ENCODE data around the gene CHMP4A. TPM values are rescaled to one million over a fixed set of nuclear protein-coding genes. Genes with fewer than 3 reads are reported as not detected.

Gene CHMP4A
- total RNA-seq, 1 donor from 2014 or later = 32.2 TPM

- TF ChIP-seq, protein P1, sequence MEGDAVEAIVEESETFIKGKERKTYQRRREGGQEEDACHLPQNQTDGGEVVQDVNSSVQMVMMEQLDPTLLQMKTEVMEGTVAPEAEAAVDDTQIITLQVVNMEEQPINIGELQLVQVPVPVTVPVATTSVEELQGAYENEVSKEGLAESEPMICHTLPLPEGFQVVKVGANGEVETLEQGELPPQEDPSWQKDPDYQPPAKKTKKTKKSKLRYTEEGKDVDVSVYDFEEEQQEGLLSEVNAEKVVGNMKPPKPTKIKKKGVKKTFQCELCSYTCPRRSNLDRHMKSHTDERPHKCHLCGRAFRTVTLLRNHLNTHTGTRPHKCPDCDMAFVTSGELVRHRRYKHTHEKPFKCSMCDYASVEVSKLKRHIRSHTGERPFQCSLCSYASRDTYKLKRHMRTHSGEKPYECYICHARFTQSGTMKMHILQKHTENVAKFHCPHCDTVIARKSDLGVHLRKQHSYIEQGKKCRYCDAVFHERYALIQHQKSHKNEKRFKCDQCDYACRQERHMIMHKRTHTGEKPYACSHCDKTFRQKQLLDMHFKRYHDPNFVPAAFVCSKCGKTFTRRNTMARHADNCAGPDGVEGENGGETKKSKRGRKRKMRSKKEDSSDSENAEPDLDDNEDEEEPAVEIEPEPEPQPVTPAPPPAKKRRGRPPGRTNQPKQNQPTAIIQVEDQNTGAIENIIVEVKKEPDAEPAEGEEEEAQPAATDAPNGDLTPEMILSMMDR (IDR thresholded peaks at IDR 0.05; ENCODE audit: insufficient read depth, low read depth, low read length) = no peak
- no peak for TF ChIP-seq EZH2 (IDR thresholded peaks at IDR 0.05; ENCODE audit: insufficient read depth, low read length)
- Histone ChIP-seq H3K9me3 (ENCODE audit: insufficient read depth, low read depth, low read length) (no peaks in the 10 kb centered on the region), H3K9ac (ENCODE audit: low read length) (peak overlapping the region; percentile 83), H3K79me2 (ENCODE audit: insufficient read depth, low read length) (peaks cover 39% of the 10 kb centered on the region), H3K4me1 (ENCODE audit: insufficient read depth, low read length) (peaks cover 14% of the 10 kb centered on the region), H3K4me2 (ENCODE audit: low read length) (peak overlapping the region; percentile 96), H4K20me1 (ENCODE audit: insufficient read depth, low read length) (peaks cover 30% of the 10 kb centered on the region), H3K27ac (ENCODE audit: low read depth, low read length) (no peak overlapping the region), H3K27me3 (ENCODE audit: insufficient read depth, low read length) (no peaks in the 10 kb centered on the region), H2AFZ (ENCODE audit: low read depth, low read length) (no peak overlapping the region), H3K36me3 (ENCODE audit: insufficient read depth, low read length) (peaks cover 26% of the 10 kb centered on the region), H3K4me3 (ENCODE audit: insufficient read depth, low read depth, low read length) (peak overlapping the region; percentile 83)
- Mint-ChIP-seq H3K9me3 (ENCODE audit: unreplicated experiment) (no peaks in the 10 kb centered on the region), H3K4me1 (ENCODE audit: low read depth, unreplicated experiment) (peaks cover 15% of the 10 kb centered on the region), H3K27me3 (ENCODE audit: low read depth, unreplicated experiment) (no peaks in the 10 kb centered on the region), H3K36me3 (ENCODE audit: low read depth, unreplicated experiment) (peaks cover 6% of the 10 kb centered on the region), H3K4me3 (ENCODE audit: unreplicated experiment) (peak overlapping the region; percentile 74), H3K27ac (ENCODE audit: unreplicated experiment) (peak overlapping the region; percentile 47)
- FAIRE-seq (no peak), DNase-seq (ENCODE audit: low read depth) (no peak)
Observed at GRCh38 chr14:24186831-24187538, 26.3 kb downstream of the CHMP4A start.

DNA sequence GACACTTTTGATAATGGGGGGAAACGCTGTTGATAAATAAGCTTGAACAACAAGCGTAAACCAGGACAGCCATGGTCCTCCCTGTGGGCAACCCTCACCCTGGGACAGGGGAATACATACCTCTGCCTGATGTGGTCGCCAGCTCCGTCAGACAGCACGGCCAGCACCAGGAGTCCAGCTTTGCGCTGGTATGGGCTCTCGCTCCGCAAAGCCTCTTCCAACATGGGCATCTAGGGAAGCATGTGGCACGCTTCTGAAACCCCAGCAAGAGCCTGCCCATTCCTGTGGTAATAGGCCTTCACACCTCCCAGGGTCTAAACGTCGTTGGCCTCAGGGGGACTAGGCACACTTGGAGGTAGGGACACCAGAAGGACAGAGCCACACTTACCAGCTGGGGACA is 27.5 kb downstream of the CHMP4A start:
- no peak overlapping the region for H3K27ac Mint-ChIP-seq (ENCODE audit: unreplicated experiment)
- Histone ChIP-seq H3K4me1 (ENCODE audit: insufficient read depth, low read length) (peaks cover 14% of the 10 kb centered on the region), H3K36me3 (ENCODE audit: insufficient read depth, low read length) (peaks cover 25% of the 10 kb centered on the region), H3K9me3 (ENCODE audit: insufficient read depth, low read depth, low read length) (no peaks in the 10 kb centered on the region), H3K27ac (ENCODE audit: low read depth, low read length) (no peak overlapping the region), H3K4me2 (ENCODE audit: low read length) (no peak overlapping the region), H2AFZ (ENCODE audit: low read depth, low read length) (no peak overlapping the region), H3K9ac (ENCODE audit: low read length) (no peak overlapping the region), H3K27me3 (ENCODE audit: insufficient read depth, low read length) (no peaks in the 10 kb centered on the region), H3K4me3 (ENCODE audit: insufficient read depth, low read depth, low read length) (no peak overlapping the region), H4K20me1 (ENCODE audit: insufficient read depth, low read length) (peaks cover 32% of the 10 kb centered on the region), H3K79me2 (ENCODE audit: insufficient read depth, low read length) (peaks cover 32% of the 10 kb centered on the region)
- peaks cover 12% of the 10 kb centered on the region for H3K36me3 Mint-ChIP-seq (ENCODE audit: low read depth, unreplicated experiment)
- H3K4me1 Mint-ChIP-seq (ENCODE audit: low read depth, unreplicated experiment) = peaks cover 15% of the 10 kb centered on the region
- TF ChIP-seq EZH2 (IDR thresholded peaks at IDR 0.05; ENCODE audit: insufficient read depth, low read length) = no peak
- TF ChIP-seq, protein P1 (IDR thresholded peaks at IDR 0.05; ENCODE audit: insufficient read depth, low read depth, low read length) = no peak
- FAIRE-seq (no peak), DNase-seq (ENCODE audit: low read depth) (no peak)
- H3K27me3 Mint-ChIP-seq (ENCODE audit: low read depth, unreplicated experiment) = no peaks in the 10 kb centered on the region
- no peaks in the 10 kb centered on the region for H3K9me3 Mint-ChIP-seq (ENCODE audit: unreplicated experiment)
- H3K4me3 Mint-ChIP-seq (ENCODE audit: unreplicated experiment) = no peak overlapping the region

DNA sequence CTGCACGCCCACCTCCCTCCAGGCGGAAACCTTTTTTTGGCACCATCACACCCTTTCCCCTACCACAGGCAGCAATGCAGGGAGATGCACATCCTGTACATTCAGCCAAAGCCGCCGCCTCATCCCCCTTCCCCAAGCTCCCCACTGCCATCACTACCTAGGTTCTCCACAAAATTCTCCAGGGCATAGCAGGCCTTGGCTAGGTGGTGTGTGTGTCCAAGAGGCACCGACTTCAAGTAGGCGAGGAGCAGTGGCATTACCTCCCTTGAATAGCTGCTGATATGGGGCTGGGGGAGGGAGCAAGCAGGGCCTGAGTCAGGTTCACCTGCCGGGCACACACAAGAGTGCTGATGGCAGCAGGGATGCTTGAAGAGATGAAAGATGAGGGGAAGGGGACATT is 28.3 kb downstream of the CHMP4A start:
- Histone ChIP-seq H3K9ac (ENCODE audit: low read length) (no peak overlapping the region), H3K4me2 (ENCODE audit: low read length) (no peak overlapping the region), H3K4me3 (ENCODE audit: insufficient read depth, low read depth, low read length) (no peak overlapping the region), H3K4me1 (ENCODE audit: insufficient read depth, low read length) (peaks cover 14% of the 10 kb centered on the region), H3K36me3 (ENCODE audit: insufficient read depth, low read length) (peaks cover 31% of the 10 kb centered on the region), H3K27ac (ENCODE audit: low read depth, low read length) (no peak overlapping the region), H3K27me3 (ENCODE audit: insufficient read depth, low read length) (no peaks in the 10 kb centered on the region), H2AFZ (ENCODE audit: low read depth, low read length) (no peak overlapping the region), H3K9me3 (ENCODE audit: insufficient read depth, low read depth, low read length) (no peaks in the 10 kb centered on the region), H3K79me2 (ENCODE audit: insufficient read depth, low read length) (peaks cover 28% of the 10 kb centered on the region), H4K20me1 (ENCODE audit: insufficient read depth, low read length) (peaks cover 39% of the 10 kb centered on the region)
- DNase-seq (ENCODE audit: low read depth) (no peak), FAIRE-seq (no peak)
- no peaks in the 10 kb centered on the region for H3K27me3 Mint-ChIP-seq (ENCODE audit: low read depth, unreplicated experiment)
- H3K36me3 Mint-ChIP-seq (ENCODE audit: low read depth, unreplicated experiment) = peaks cover 12% of the 10 kb centered on the region
- peaks cover 14% of the 10 kb centered on the region for H3K4me1 Mint-ChIP-seq (ENCODE audit: low read depth, unreplicated experiment)
- H3K4me3 Mint-ChIP-seq (ENCODE audit: unreplicated experiment) = no peak overlapping the region
- H3K27ac Mint-ChIP-seq (ENCODE audit: unreplicated experiment) = no peak overlapping the region
- H3K9me3 Mint-ChIP-seq (ENCODE audit: unreplicated experiment) = no peaks in the 10 kb centered on the region
- TF ChIP-seq, protein P1 (IDR thresholded peaks at IDR 0.05; ENCODE audit: insufficient read depth, low read depth, low read length) = no peak
- TF ChIP-seq EZH2 (IDR thresholded peaks at IDR 0.05; ENCODE audit: insufficient read depth, low read length) = no peak

Measured in astrocyte (in vitro differentiated cells and primary cell).